MM.1S (cell line): ENCODE measurements around the gene HSPB8.

Experiments
- DNase-seq: peaks from one replicate; pipeline ENCODE4 v3.0.0-alpha.2; 2015
- H2AFZ ChIP-seq: fragments of 300-600 bp; sonication (generic); 2 replicates; pipeline ENCODE4 v1.6.0; 2016; ENCODE audit warnings: antibody characterized with exemption, low read length
- H3F3A ChIP-seq: fragments of 300-600 bp; sonication (generic); 2 replicates; pipeline ENCODE4 v1.6.1; 2016; ENCODE audit warnings: mild to moderate bottlenecking, antibody characterized with exemption, low read length, moderate library complexity, mixed read lengths; ENCODE audit not compliant: insufficient read depth
- H3K27ac ChIP-seq: fragments of 300-600 bp; sonication (generic); 2 replicates; pipeline ENCODE4 v1.5.1; 2016; ENCODE audit warnings: mild to moderate bottlenecking, low read length
- H3K27me3 ChIP-seq: fragments of 300-600 bp; sonication (generic); replicated peaks from 2 replicates; pipeline ENCODE4 v1.6.0; 2016; ENCODE audit warnings: low read length; ENCODE audit not compliant: insufficient read depth
- H3K36me3 ChIP-seq: fragments of 300-600 bp; sonication (generic); replicated peaks from 2 replicates; pipeline ENCODE4 v1.6.1; 2016; ENCODE audit warnings: mild to moderate bottlenecking, low read length, mixed read lengths; ENCODE audit not compliant: insufficient read depth
- H3K4me1 ChIP-seq: fragments of 300-600 bp; sonication (generic); 2 replicates; pipeline ENCODE4 v1.6.1; 2016; ENCODE audit warnings: low read length, mixed read lengths
- H3K4me2 ChIP-seq: fragments of 300-600 bp; sonication (generic); 2 replicates; pipeline ENCODE4 v1.6.0; 2016; ENCODE audit warnings: low read depth, low read length
- H3K4me3 ChIP-seq: fragments of 300-600 bp; sonication (generic); 2 replicates; pipeline ENCODE4 v1.5.1; 2016; ENCODE audit warnings: low read length, mixed read lengths
- H3K79me2 ChIP-seq: fragments of 300-600 bp; sonication (generic); 2 replicates; pipeline ENCODE4 v1.6.1; 2016; ENCODE audit warnings: mixed run types, low read length, mixed read lengths
- H3K9ac ChIP-seq: fragments of 300-600 bp; sonication (generic); 2 replicates; pipeline ENCODE4 v1.6.1; 2016; ENCODE audit warnings: low read length, mixed read lengths
- H3K9me2 ChIP-seq: fragments of 300-600 bp; sonication (generic); replicated peaks from 2 replicates; pipeline ENCODE4 v1.6.1; 2016; ENCODE audit warnings: mild to moderate bottlenecking, low read length, mixed read lengths; ENCODE audit not compliant: insufficient read depth
- H3K9me3 ChIP-seq: fragments of 300-600 bp; sonication (generic); replicated peaks from 2 replicates; pipeline ENCODE4 v1.6.1; 2016; ENCODE audit warnings: mild to moderate bottlenecking, low read length, mixed read lengths; ENCODE audit not compliant: insufficient read depth
- H4K20me1 ChIP-seq: fragments of 300-600 bp; sonication (generic); 2 replicates; pipeline ENCODE4 v1.6.1; 2016; ENCODE audit warnings: mild to moderate bottlenecking, low read length, moderate library complexity, mixed read lengths; ENCODE audit not compliant: insufficient read depth
- CTCF ChIP-seq: fragments of 300-600 bp; sonication (generic); IDR thresholded peaks from 2 replicates; pipeline ENCODE4 v1.5.1; 2016; ENCODE audit warnings: antibody characterized with exemption, low read length, mixed read lengths
- EZH2 ChIP-seq: fragments of 300-600 bp; sonication (generic); optimal IDR thresholded peaks from 2 replicates; pipeline ENCODE3; 2017; ENCODE audit warnings: low read depth, mild to moderate bottlenecking, antibody characterized with exemption, low read length, mixed read lengths
- EZH2phosphoT487 ChIP-seq: fragments of 300-600 bp; sonication (generic); IDR thresholded peaks from 2 replicates; pipeline ENCODE4 v1.6.1; 2018; ENCODE audit warnings: antibody characterized with exemption, low read length

The HSPB8 gene

GRCh38 chr12:119179335-119180021 is 747 bp downstream of the HSPB8 start:
- H2AFZ ChIP-seq, result no peak overlapping the region
- no peak overlapping the region for H3K9ac ChIP-seq

GRCh38 chr12:119180380-119181040 is 1.8 kb downstream of the HSPB8 start:
- H3K9me3 ChIP-seq, result no peaks in the 10 kb centered on the region
- no peak for DNase-seq
- H4K20me1 ChIP-seq, result no peaks in the 10 kb centered on the region
- H3K27me3 ChIP-seq, result no peaks in the 10 kb centered on the region
- no peaks in the 10 kb centered on the region for H3F3A ChIP-seq
- no peak overlapping the region for H3K4me3 ChIP-seq
- H3K36me3 ChIP-seq, result no peaks in the 10 kb centered on the region
- no peaks in the 10 kb centered on the region for H3K79me2 ChIP-seq
- H3K9me2 ChIP-seq, result no peaks in the 10 kb centered on the region
- no peak overlapping the region for H3K27ac ChIP-seq
- no peak overlapping the region for H2AFZ ChIP-seq
- TF ChIP-seq EZH2phosphoT487 (no peak), CTCF (no peak), EZH2 (no peak)
- no peak overlapping the region for H3K9ac ChIP-seq
- no peak overlapping the region for H3K4me2 ChIP-seq
- no peaks in the 10 kb centered on the region for H3K4me1 ChIP-seq

More at GRCh38 chr12:119179335-119180021, 747 bp downstream of the HSPB8 start:
- Histone ChIP-seq H3F3A (no peaks in the 10 kb centered on the region), H3K9me3 (no peaks in the 10 kb centered on the region), H3K4me2 (no peak overlapping the region), H3K4me3 (no peak overlapping the region), H3K27ac (no peak overlapping the region), H3K9me2 (no peaks in the 10 kb centered on the region), H3K36me3 (no peaks in the 10 kb centered on the region), H3K4me1 (no peaks in the 10 kb centered on the region), H3K27me3 (no peaks in the 10 kb centered on the region), H4K20me1 (no peaks in the 10 kb centered on the region), H3K79me2 (no peaks in the 10 kb centered on the region)
- DNase-seq, result no peak
- TF ChIP-seq CTCF (no peak), EZH2phosphoT487 (no peak), EZH2 (no peak)

GRCh38 chr12:119181202-119181601 is 2.5 kb downstream of the HSPB8 start:
- Histone ChIP-seq H3K9me2 (no peaks in the 10 kb centered on the region), H3K27ac (no peak overlapping the region), H3K36me3 (no peaks in the 10 kb centered on the region), H2AFZ (no peak overlapping the region), H3K9ac (no peak overlapping the region), H4K20me1 (no peaks in the 10 kb centered on the region), H3K79me2 (no peaks in the 10 kb centered on the region), H3K4me3 (no peak overlapping the region), H3F3A (no peaks in the 10 kb centered on the region), H3K9me3 (no peaks in the 10 kb centered on the region), H3K4me2 (no peak overlapping the region), H3K27me3 (no peaks in the 10 kb centered on the region), H3K4me1 (no peaks in the 10 kb centered on the region)
- no peak for TF ChIP-seq CTCF
- no peak for TF ChIP-seq EZH2
- TF ChIP-seq EZH2phosphoT487, result no peak
- DNase-seq, result no peak
